Measurements from ENCODE around the gene CFC1B. TPM values are rescaled to one million over a fixed set of nuclear protein-coding genes. Genes with fewer than 3 reads are reported as not detected.
"Not testable (repeated sequence)": the region's sequence is repeated elsewhere in the genome, so short reads cannot be mapped to it uniquely, and the experiment has no call there.

CFC1B gene
- total RNA-seq, 1 experiment from 2014 or later = not detected

GRCh38 chr2:130538271-130538670 lies 17.2 kb downstream of the CFC1B start:
- H3K4me2 ChIP-seq (ENCODE audit: low read length); H4K20me1 ChIP-seq (ENCODE audit: insufficient read depth); BruUV-seq (replicated peaks); H3K9ac ChIP-seq (ENCODE audit: low read length); POLR2A ChIA-PET; H2AFZ ChIP-seq (ENCODE audit: low read depth, low read length, poor library complexity, severe bottlenecking); RAD21 ChIA-PET (ENCODE audit: low non-redundant PET in 1 of 2, low total read pairs in 2 of 2, uncharacterized antibody in 2 of 2, unreplicated experiment in 2 of 2); H3K4me1 ChIP-seq (ENCODE audit: control insufficient read depth in 1 of 2, insufficient read depth in 2 of 2, low read length in 2 of 2); CTCF ChIA-PET; intact Hi-C loops (cut with micrococcal nuclease); H3K4me3 ChIP-seq (replicated peaks in 1 of 2; ENCODE audit: low read depth in 1 of 2, low read length in 2 of 2); H3K9me3 ChIP-seq (ENCODE audit: control insufficient read depth in 1 of 2, insufficient read depth in 1 of 2, low read depth in 1 of 2, low read length in 2 of 2); H3K27me3 ChIP-seq (ENCODE audit: insufficient read depth, low read length); H3K36me3 ChIP-seq (ENCODE audit: control insufficient read depth in 1 of 2, insufficient read depth in 2 of 2, low read length in 2 of 2); H3K79me2 ChIP-seq (ENCODE audit: insufficient read depth, low read length); H3K9me2 ChIP-seq (ENCODE audit: insufficient read depth); H3K27ac ChIP-seq (ENCODE audit: low read depth, low read length); DNase-seq (ENCODE audit: low read depth, low spot score); ATAC-seq: not testable (repeated sequence)

- H3K27me3 ChIP-seq (ENCODE audit: insufficient read depth, low read length); H3K27ac ChIP-seq (ENCODE audit: low read depth, low read length); ATAC-seq; BruUV-seq (replicated peaks); H3K9ac ChIP-seq (ENCODE audit: low read length); intact Hi-C loops (cut with micrococcal nuclease); H3K9me2 ChIP-seq (ENCODE audit: insufficient read depth); H3K4me3 ChIP-seq (replicated peaks in 1 of 2; ENCODE audit: low read depth in 1 of 2, low read length in 2 of 2); H3K36me3 ChIP-seq (ENCODE audit: control insufficient read depth in 1 of 2, insufficient read depth in 2 of 2, low read length in 2 of 2); H3K4me1 ChIP-seq (ENCODE audit: control insufficient read depth in 1 of 2, insufficient read depth in 2 of 2, low read length in 2 of 2); H2AFZ ChIP-seq (ENCODE audit: low read depth, low read length, poor library complexity, severe bottlenecking); H3K9me3 ChIP-seq (ENCODE audit: control insufficient read depth in 1 of 2, insufficient read depth in 1 of 2, low read depth in 1 of 2, low read length in 2 of 2); H4K20me1 ChIP-seq (ENCODE audit: insufficient read depth); H3K4me2 ChIP-seq (ENCODE audit: low read length); DNase-seq (ENCODE audit: low read depth, low spot score); H3K79me2 ChIP-seq (ENCODE audit: insufficient read depth, low read length); CTCF ChIA-PET; POLR2A ChIA-PET; RAD21 ChIA-PET (ENCODE audit: low non-redundant PET in 1 of 2, low total read pairs in 2 of 2, uncharacterized antibody in 2 of 2, unreplicated experiment in 2 of 2): not testable (repeated sequence)
Observed at GRCh38 chr2:130542789-130543188, 21.8 kb downstream of the CFC1B start.

GRCh38 chr2:130543785-130544528 lies 22.9 kb downstream of the CFC1B start:
- H3K79me2 ChIP-seq (ENCODE audit: insufficient read depth, low read length); POLR2A ChIA-PET; H3K4me1 ChIP-seq (ENCODE audit: control insufficient read depth in 1 of 2, insufficient read depth in 2 of 2, low read length in 2 of 2); H3K9me3 ChIP-seq (ENCODE audit: control insufficient read depth in 1 of 2, insufficient read depth in 1 of 2, low read depth in 1 of 2, low read length in 2 of 2); H3K9ac ChIP-seq (ENCODE audit: low read length); H4K20me1 ChIP-seq (ENCODE audit: insufficient read depth); H2AFZ ChIP-seq (ENCODE audit: low read depth, low read length, poor library complexity, severe bottlenecking); H3K4me2 ChIP-seq (ENCODE audit: low read length); H3K4me3 ChIP-seq (replicated peaks in 1 of 2; ENCODE audit: low read depth in 1 of 2, low read length in 2 of 2); H3K9me2 ChIP-seq (ENCODE audit: insufficient read depth); H3K27ac ChIP-seq (ENCODE audit: low read depth, low read length); CTCF ChIA-PET; DNase-seq (ENCODE audit: low read depth, low spot score); H3K36me3 ChIP-seq (ENCODE audit: control insufficient read depth in 1 of 2, insufficient read depth in 2 of 2, low read length in 2 of 2); H3K27me3 ChIP-seq (ENCODE audit: insufficient read depth, low read length); intact Hi-C loops (cut with micrococcal nuclease); RAD21 ChIA-PET (ENCODE audit: low non-redundant PET in 1 of 2, low total read pairs in 2 of 2, uncharacterized antibody in 2 of 2, unreplicated experiment in 2 of 2); ATAC-seq; BruUV-seq (replicated peaks): not testable (repeated sequence)

- BruUV-seq (replicated peaks); DNase-seq (ENCODE audit: low read depth, low spot score); H3K4me3 ChIP-seq (replicated peaks in 1 of 2; ENCODE audit: low read depth in 1 of 2, low read length in 2 of 2); H3K27ac ChIP-seq (ENCODE audit: low read depth, low read length); intact Hi-C loops (cut with micrococcal nuclease); H3K27me3 ChIP-seq (ENCODE audit: insufficient read depth, low read length); H3K4me1 ChIP-seq (ENCODE audit: control insufficient read depth in 1 of 2, insufficient read depth in 2 of 2, low read length in 2 of 2); H3K79me2 ChIP-seq (ENCODE audit: insufficient read depth, low read length); H3K4me2 ChIP-seq (ENCODE audit: low read length); H3K36me3 ChIP-seq (ENCODE audit: control insufficient read depth in 1 of 2, insufficient read depth in 2 of 2, low read length in 2 of 2); H2AFZ ChIP-seq (ENCODE audit: low read depth, low read length, poor library complexity, severe bottlenecking); H3K9me3 ChIP-seq (ENCODE audit: control insufficient read depth in 1 of 2, insufficient read depth in 1 of 2, low read depth in 1 of 2, low read length in 2 of 2); H3K9me2 ChIP-seq (ENCODE audit: insufficient read depth); CTCF ChIA-PET; H4K20me1 ChIP-seq (ENCODE audit: insufficient read depth); RAD21 ChIA-PET (ENCODE audit: low non-redundant PET in 1 of 2, low total read pairs in 2 of 2, uncharacterized antibody in 2 of 2, unreplicated experiment in 2 of 2); ATAC-seq; POLR2A ChIA-PET; H3K9ac ChIP-seq (ENCODE audit: low read length): not testable (repeated sequence)
Observed at GRCh38 chr2:130544978-130545377, 24.0 kb downstream of the CFC1B start.

Measured in HCT116 (cell line).